Upper lobe of left lung (tissue), 4 donors: ENCODE measurements around the gene TENM3.

ENCODE experiments used
- EP300 ChIP-seq, 4 donors: sonication (generic); formaldehyde crosslinking; IDR thresholded peaks; one replicate each; pipeline ENCODE4 v1.5.1; 2017; ENCODE audit warnings: antibody characterized with exemption in 4 of 4, control low read depth in 2 of 4
- POLR2A ChIP-seq, 4 donors: fragments of 450-650 bp; IDR thresholded peaks; one replicate each; pipeline ENCODE4 v1.5.1; 2016 to 2017; ENCODE audit warnings: antibody characterized with exemption in 4 of 4, mild to moderate bottlenecking in 2 of 4
- POLR2AphosphoS5 ChIP-seq, 2 donors: sonication (generic); formaldehyde crosslinking; IDR thresholded peaks; one replicate each; pipeline ENCODE4 v1.5.1; 2017; ENCODE audit warnings: antibody characterized with exemption in 2 of 2
- TF ChIP-seq, protein P1 (sequence below), 6 experiments: fragments of 450-650 bp in 4 of 6; fragments of 200-600 bp in 2 of 6; sonication (generic) in 2 of 6; IDR thresholded peaks; one replicate each; pipeline ENCODE4 v1.5.1; 2016 to 2019; ENCODE audit warnings: antibody characterized with exemption in 6 of 6

DNA sequence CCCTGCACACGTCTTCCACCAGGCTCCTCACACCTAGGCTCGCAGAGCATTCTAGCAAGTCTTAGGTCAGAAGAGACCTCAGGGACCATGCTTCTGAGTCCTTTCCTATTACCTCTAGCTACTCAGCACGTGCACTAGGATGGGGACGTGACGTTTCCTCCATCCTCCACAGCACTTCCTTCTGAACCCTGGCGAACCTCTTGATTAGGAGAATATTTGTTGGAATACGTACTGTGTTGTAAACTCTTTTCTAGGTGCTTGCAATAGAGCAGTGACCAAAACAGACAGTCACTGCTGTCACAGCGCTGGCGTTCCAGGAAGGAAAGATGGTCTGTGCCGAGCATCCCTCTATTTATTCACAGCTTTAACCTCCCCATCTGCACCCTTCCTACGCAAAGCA is 12.9 kb upstream of the TENM3 start:
- TF ChIP-seq, protein P1, sequence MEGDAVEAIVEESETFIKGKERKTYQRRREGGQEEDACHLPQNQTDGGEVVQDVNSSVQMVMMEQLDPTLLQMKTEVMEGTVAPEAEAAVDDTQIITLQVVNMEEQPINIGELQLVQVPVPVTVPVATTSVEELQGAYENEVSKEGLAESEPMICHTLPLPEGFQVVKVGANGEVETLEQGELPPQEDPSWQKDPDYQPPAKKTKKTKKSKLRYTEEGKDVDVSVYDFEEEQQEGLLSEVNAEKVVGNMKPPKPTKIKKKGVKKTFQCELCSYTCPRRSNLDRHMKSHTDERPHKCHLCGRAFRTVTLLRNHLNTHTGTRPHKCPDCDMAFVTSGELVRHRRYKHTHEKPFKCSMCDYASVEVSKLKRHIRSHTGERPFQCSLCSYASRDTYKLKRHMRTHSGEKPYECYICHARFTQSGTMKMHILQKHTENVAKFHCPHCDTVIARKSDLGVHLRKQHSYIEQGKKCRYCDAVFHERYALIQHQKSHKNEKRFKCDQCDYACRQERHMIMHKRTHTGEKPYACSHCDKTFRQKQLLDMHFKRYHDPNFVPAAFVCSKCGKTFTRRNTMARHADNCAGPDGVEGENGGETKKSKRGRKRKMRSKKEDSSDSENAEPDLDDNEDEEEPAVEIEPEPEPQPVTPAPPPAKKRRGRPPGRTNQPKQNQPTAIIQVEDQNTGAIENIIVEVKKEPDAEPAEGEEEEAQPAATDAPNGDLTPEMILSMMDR (IDR thresholded peaks at IDR 0.05) = no peak
- TF ChIP-seq POLR2AphosphoS5 (IDR thresholded peaks at IDR 0.05) = no peak
- TF ChIP-seq POLR2A (IDR thresholded peaks at IDR 0.05) = no peak
- no peak for TF ChIP-seq EP300 (IDR thresholded peaks at IDR 0.05)
